Measurements from ENCODE around the gene CNIH3. TPM values are rescaled to one million over a fixed set of nuclear protein-coding genes. Genes with fewer than 3 reads are reported as not detected.

Gene CNIH3
- polyA plus RNA-seq, 1 donor (not counting 4 experiments of a cell fraction or from before 2014, with no cell fraction given): 0.81 TPM

DNA sequence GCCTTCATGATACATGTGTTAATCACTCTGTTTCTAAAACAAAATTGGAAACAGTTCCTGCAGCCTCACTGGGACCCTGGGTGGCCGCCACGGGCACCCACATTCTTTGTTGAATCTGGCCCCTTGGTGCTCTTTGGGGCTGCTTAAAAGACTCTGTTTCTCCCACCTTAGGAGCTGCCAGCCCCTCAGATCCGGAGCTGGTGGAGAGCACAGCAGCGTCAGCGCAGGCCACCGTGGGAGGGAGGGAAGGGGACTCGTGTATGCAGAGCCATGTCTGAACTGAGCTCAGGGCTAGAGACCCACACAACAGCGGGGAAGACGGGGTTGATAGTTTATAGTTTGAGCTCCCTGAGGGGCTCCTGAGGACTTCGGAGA, 121.2 kb downstream of the CNIH3 start:
- Histone ChIP-seq H3K27ac (ENCODE audit: control insufficient read depth, insufficient read depth, low read length) (no peak overlapping the region), H3K4me1 (ENCODE audit: control insufficient read depth, extremely low read depth, insufficient read depth, low read length) (no peaks in the 10 kb centered on the region), H3K4me2 (ENCODE audit: control insufficient read depth, extremely low read depth, insufficient read depth, low read depth, low read length) (no peak overlapping the region), H3K79me2 (ENCODE audit: control insufficient read depth, insufficient read depth, low read length) (no peaks in the 10 kb centered on the region), H3K27me3 (ENCODE audit: control insufficient read depth, extremely low read depth, insufficient read depth, low read length) (peaks cover 7% of the 10 kb centered on the region), H3K4me3 (ENCODE audit: control insufficient read depth in 2 of 3, extremely low read depth in 1 of 3, insufficient read depth in 2 of 3, low read depth in 1 of 3, low read length in 3 of 3) (no peak overlapping the region), H3K9me1 (ENCODE audit: control insufficient read depth, extremely low read depth, insufficient read depth, low read length) (no peaks in the 10 kb centered on the region), H2AFZ (ENCODE audit: control insufficient read depth, low read length) (no peak overlapping the region), H4K20me1 (ENCODE audit: control insufficient read depth, extremely low read depth, insufficient read depth, low read length) (no peaks in the 10 kb centered on the region), H3K9me3 (ENCODE audit: control insufficient read depth, low read depth, low read length) (no peaks in the 10 kb centered on the region), H3K36me3 (ENCODE audit: control insufficient read depth in 2 of 2, extremely low read depth in 1 of 2, insufficient read depth in 2 of 2, low read length in 2 of 2) (no peaks in the 10 kb centered on the region), H3K9ac (ENCODE audit: control insufficient read depth, extremely low read depth, insufficient read depth, low read length) (no peak overlapping the region)
- TF ChIP-seq, protein P1, sequence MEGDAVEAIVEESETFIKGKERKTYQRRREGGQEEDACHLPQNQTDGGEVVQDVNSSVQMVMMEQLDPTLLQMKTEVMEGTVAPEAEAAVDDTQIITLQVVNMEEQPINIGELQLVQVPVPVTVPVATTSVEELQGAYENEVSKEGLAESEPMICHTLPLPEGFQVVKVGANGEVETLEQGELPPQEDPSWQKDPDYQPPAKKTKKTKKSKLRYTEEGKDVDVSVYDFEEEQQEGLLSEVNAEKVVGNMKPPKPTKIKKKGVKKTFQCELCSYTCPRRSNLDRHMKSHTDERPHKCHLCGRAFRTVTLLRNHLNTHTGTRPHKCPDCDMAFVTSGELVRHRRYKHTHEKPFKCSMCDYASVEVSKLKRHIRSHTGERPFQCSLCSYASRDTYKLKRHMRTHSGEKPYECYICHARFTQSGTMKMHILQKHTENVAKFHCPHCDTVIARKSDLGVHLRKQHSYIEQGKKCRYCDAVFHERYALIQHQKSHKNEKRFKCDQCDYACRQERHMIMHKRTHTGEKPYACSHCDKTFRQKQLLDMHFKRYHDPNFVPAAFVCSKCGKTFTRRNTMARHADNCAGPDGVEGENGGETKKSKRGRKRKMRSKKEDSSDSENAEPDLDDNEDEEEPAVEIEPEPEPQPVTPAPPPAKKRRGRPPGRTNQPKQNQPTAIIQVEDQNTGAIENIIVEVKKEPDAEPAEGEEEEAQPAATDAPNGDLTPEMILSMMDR (optimal IDR thresholded peaks at IDR 0.05 in 1 of 3, IDR thresholded peaks at IDR 0.05 in 1 of 3, conservative IDR thresholded peaks at IDR 0.05 in 1 of 3; ENCODE audit: extremely low read depth in 1 of 3, insufficient read depth in 2 of 3, low read length in 3 of 3): no peak
- no peak for TF ChIP-seq EZH2 (IDR thresholded peaks at IDR 0.05; ENCODE audit: low read length)
- DNase-seq (ENCODE audit: low read depth, low spot score): no peak
- dilution Hi-C loops (cut with MboI; ENCODE audit: extremely low pct_ligation_motif_present, low sequenced_read_pairs): no loop called here
- FAIRE-seq: no peak

DNA sequence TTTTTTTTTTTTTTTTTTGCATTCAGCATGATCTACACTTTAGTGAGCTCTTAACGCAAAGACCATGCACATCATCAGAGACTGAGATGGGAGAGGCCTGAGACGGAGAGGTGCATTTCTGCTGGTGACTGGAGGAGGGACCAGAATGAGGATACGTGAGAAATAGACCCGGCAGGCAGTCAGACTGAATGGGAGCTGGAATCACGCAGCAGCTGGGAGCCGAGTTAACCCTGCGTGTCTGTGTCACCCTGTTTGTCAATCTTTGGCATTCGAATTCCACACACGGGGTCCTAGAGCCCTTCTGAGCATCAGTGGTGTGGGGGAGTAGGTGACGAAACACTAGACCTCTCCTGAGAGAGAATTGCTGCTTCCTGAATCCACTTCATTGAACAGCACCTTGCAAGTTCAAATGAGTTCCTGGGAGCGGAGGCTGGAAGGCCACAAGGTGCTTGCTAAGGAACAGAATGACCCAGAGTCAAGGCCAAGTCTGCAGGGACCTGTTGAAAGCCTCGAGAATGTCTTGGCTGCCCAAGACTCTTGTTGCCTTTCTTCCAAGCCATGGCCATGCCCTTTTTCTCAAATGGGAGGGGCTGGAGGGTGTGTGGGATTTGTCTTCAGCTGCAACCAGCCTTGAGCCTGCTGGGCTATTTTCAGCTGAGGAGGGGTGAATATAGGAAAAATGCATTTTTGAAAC, 123.3 kb downstream of the CNIH3 start:
- H3K4me1 ChIP-seq (ENCODE audit: control insufficient read depth, extremely low read depth, insufficient read depth, low read length): no peaks in the 10 kb centered on the region
- no peaks in the 10 kb centered on the region for H4K20me1 ChIP-seq (ENCODE audit: control insufficient read depth, extremely low read depth, insufficient read depth, low read length)
- no peak overlapping the region for H3K4me3 ChIP-seq (ENCODE audit: control insufficient read depth in 2 of 3, extremely low read depth in 1 of 3, insufficient read depth in 2 of 3, low read depth in 1 of 3, low read length in 3 of 3)
- H3K9me3 ChIP-seq (ENCODE audit: control insufficient read depth, low read depth, low read length): no peaks in the 10 kb centered on the region
- no peaks in the 10 kb centered on the region for H3K9me1 ChIP-seq (ENCODE audit: control insufficient read depth, extremely low read depth, insufficient read depth, low read length)
- no peaks in the 10 kb centered on the region for H3K36me3 ChIP-seq (ENCODE audit: control insufficient read depth in 2 of 2, extremely low read depth in 1 of 2, insufficient read depth in 2 of 2, low read length in 2 of 2)
- no peak overlapping the region for H3K27ac ChIP-seq (ENCODE audit: control insufficient read depth, insufficient read depth, low read length)
- H3K9ac ChIP-seq (ENCODE audit: control insufficient read depth, extremely low read depth, insufficient read depth, low read length): no peak overlapping the region
- DNase-seq (ENCODE audit: low read depth, low spot score) (no peak), FAIRE-seq (no peak)
- dilution Hi-C loops (cut with MboI; ENCODE audit: extremely low pct_ligation_motif_present, low sequenced_read_pairs): no loop called here
- no peak overlapping the region for H2AFZ ChIP-seq (ENCODE audit: control insufficient read depth, low read length)
- peaks cover 7% of the 10 kb centered on the region for H3K27me3 ChIP-seq (ENCODE audit: control insufficient read depth, extremely low read depth, insufficient read depth, low read length)
- H3K4me2 ChIP-seq (ENCODE audit: control insufficient read depth, extremely low read depth, insufficient read depth, low read depth, low read length): no peak overlapping the region
- no peaks in the 10 kb centered on the region for H3K79me2 ChIP-seq (ENCODE audit: control insufficient read depth, insufficient read depth, low read length)
- TF ChIP-seq EZH2 (IDR thresholded peaks at IDR 0.05; ENCODE audit: low read length): no peak
- TF ChIP-seq, protein P1 (optimal IDR thresholded peaks at IDR 0.05 in 1 of 3, IDR thresholded peaks at IDR 0.05 in 1 of 3, conservative IDR thresholded peaks at IDR 0.05 in 1 of 3; ENCODE audit: extremely low read depth in 1 of 3, insufficient read depth in 2 of 3, low read length in 3 of 3): no peak

Data from keratinocyte (primary cell).